H9 (cell line): ENCODE measurements around the gene ZNF346. TPM values are rescaled to one million over a fixed set of nuclear protein-coding genes. Genes with fewer than 3 reads are reported as not detected.

Source experiments
- DNase-seq: peaks from one replicate; pipeline ENCODE4 v3.0.0-alpha.2; 2017
- H2AFZ ChIP-seq: one replicate; pipeline ENCODE4 v1.6.1; 2013; ENCODE audit warnings: mild to moderate bottlenecking, low read length, control low read depth, moderate library complexity
- H2AK5ac ChIP-seq: 2 replicates; pipeline ENCODE4 v1.6.1; 2013; ENCODE audit warnings: low read length, control low read depth, mixed read lengths; ENCODE audit not compliant: insufficient read length
- H2BK120ac ChIP-seq: one replicate; pipeline ENCODE4 v1.6.1; 2013; ENCODE audit warnings: low read depth, mild to moderate bottlenecking, low read length, control low read depth, inconsistent platforms; ENCODE audit not compliant: poor library complexity, severe bottlenecking
- H2BK12ac ChIP-seq: 2 replicates; pipeline ENCODE4 v1.6.1; 2013; ENCODE audit warnings: low read length, control low read depth, mixed read lengths, low read depth; ENCODE audit not compliant: insufficient read length
- H2BK15ac ChIP-seq: 2 replicates; pipeline ENCODE4 v1.6.1; 2013; ENCODE audit warnings: low read depth, low read length, control low read depth
- H2BK20ac ChIP-seq: one replicate; pipeline ENCODE4 v1.6.1; 2013; ENCODE audit warnings: low read depth, mild to moderate bottlenecking, low read length, control low read depth, inconsistent platforms; ENCODE audit not compliant: poor library complexity, severe bottlenecking
- H2BK5ac ChIP-seq: 2 replicates; pipeline ENCODE4 v1.6.1; 2013; ENCODE audit warnings: low read length, control low read depth, mixed read lengths; ENCODE audit not compliant: insufficient read length
- H3K14ac ChIP-seq: 2 replicates; pipeline ENCODE4 v1.6.1; 2013; ENCODE audit warnings: low read length, control low read depth; ENCODE audit not compliant: insufficient read depth
- H3K18ac ChIP-seq: 2 replicates; pipeline ENCODE4 v1.6.1; 2013; ENCODE audit warnings: low read depth, mild to moderate bottlenecking, mixed read lengths, low read length, control low read depth; ENCODE audit not compliant: insufficient read length
- H3K23ac ChIP-seq: 2 replicates; pipeline ENCODE4 v1.6.1; 2013; ENCODE audit warnings: low read length, control low read depth, mixed read lengths, low read depth; ENCODE audit not compliant: insufficient read length
- H3K23me2 ChIP-seq: 2 replicates; pipeline ENCODE4 v1.6.1; 2013; ENCODE audit warnings: low read depth, mild to moderate bottlenecking, mixed read lengths, low read length, control low read depth; ENCODE audit not compliant: insufficient read length, poor library complexity, severe bottlenecking
- H3K27ac ChIP-seq: 2 replicates; pipeline ENCODE4 v1.5.1; 2013; ENCODE audit warnings: low read length, control low read depth, mixed read lengths, low read depth; ENCODE audit not compliant: insufficient read length
- H3K27me3 ChIP-seq: 2 replicates; pipeline ENCODE4 v1.6.1; 2013; ENCODE audit warnings: low read length, control low read depth, inconsistent platforms; ENCODE audit not compliant: insufficient read depth
- H3K4ac ChIP-seq: 2 replicates; pipeline ENCODE4 v1.6.1; 2013; ENCODE audit warnings: low read depth, mild to moderate bottlenecking, control low read depth, inconsistent platforms, low read length, moderate library complexity
- H3K4me1 ChIP-seq: 2 replicates; pipeline ENCODE4 v1.6.1; 2013; ENCODE audit warnings: low read length, control low read depth, inconsistent platforms; ENCODE audit not compliant: insufficient read depth
- H3K4me2 ChIP-seq: 2 replicates; pipeline ENCODE4 v1.6.1; 2013; ENCODE audit warnings: low read length, control low read depth, mixed read lengths; ENCODE audit not compliant: insufficient read length, insufficient read depth
- H3K56ac ChIP-seq: 2 replicates; pipeline ENCODE4 v1.6.1; 2013; ENCODE audit warnings: low read depth, mild to moderate bottlenecking, mixed read lengths, low read length, control low read depth; ENCODE audit not compliant: insufficient read length
- H3K79me1 ChIP-seq: 2 replicates; pipeline ENCODE4 v1.6.1; 2013; ENCODE audit warnings: low read depth, mild to moderate bottlenecking, moderate library complexity, low read length, control low read depth, inconsistent platforms; ENCODE audit not compliant: insufficient read depth, poor library complexity, severe bottlenecking
- H3K79me2 ChIP-seq: 2 replicates; pipeline ENCODE4 v1.6.1; 2013; ENCODE audit warnings: low read length, control low read depth, inconsistent platforms; ENCODE audit not compliant: insufficient read depth
- H3K9ac ChIP-seq: 2 replicates; pipeline ENCODE4 v1.6.1; 2013; ENCODE audit warnings: low read length, control low read depth, mixed read lengths; ENCODE audit not compliant: insufficient read length; ENCODE audit errors: extremely low read depth
- H3K9me3 ChIP-seq: one replicate; pipeline ENCODE4 v1.6.1; 2013; ENCODE audit warnings: low read depth, low read length, inconsistent platforms; ENCODE audit not compliant: control insufficient read depth
- H3T11ph ChIP-seq: one replicate; pipeline ENCODE4 v1.6.1; 2013; ENCODE audit warnings: mild to moderate bottlenecking, low read length, control low read depth, inconsistent platforms
- H4K20me1 ChIP-seq: one replicate; pipeline ENCODE4 v1.6.1; 2013; ENCODE audit not compliant: control insufficient read depth, insufficient read length, insufficient read depth
- H4K5ac ChIP-seq: 2 replicates; pipeline ENCODE4 v1.6.1; 2013; ENCODE audit warnings: low read depth, mild to moderate bottlenecking, mixed read lengths, low read length, control low read depth; ENCODE audit not compliant: insufficient read length
- H4K8ac ChIP-seq: replicated peaks from 2 replicates; pipeline ENCODE4 v1.6.1; 2013; ENCODE audit warnings: low read length, control low read depth, mixed read lengths, low read depth; ENCODE audit not compliant: insufficient read length
- H4K91ac ChIP-seq: 2 replicates; pipeline ENCODE4 v1.6.1; 2013; ENCODE audit warnings: low read depth, mild to moderate bottlenecking, moderate library complexity, mixed read lengths, low read length, control low read depth; ENCODE audit not compliant: insufficient read length
- H3K27ac Mint-ChIP-seq, 3 experiments: 2 replicates in 2 of 3; 3 replicates in 1 of 3; pipeline ENCODE4 v1.8.0; 2020 to 2021; ENCODE audit warnings: mixed read lengths in 3 of 3, mild to moderate bottlenecking in 1 of 3, moderate library complexity in 1 of 3
- H3K27me3 Mint-ChIP-seq: 2 replicates; pipeline ENCODE4 v1.8.0; 2021; ENCODE audit warnings: low read depth, mild to moderate bottlenecking, moderate library complexity, mixed read lengths
- H3K36me3 Mint-ChIP-seq, 3 experiments: 2 replicates in 2 of 3; 3 replicates in 1 of 3; pipeline ENCODE4 v1.8.0; 2020 to 2021; ENCODE audit warnings: low read depth in 3 of 3, mixed read lengths in 3 of 3; ENCODE audit not compliant: insufficient read depth in 1 of 3
- H3K4me1 Mint-ChIP-seq, 2 experiments: 2 replicates each; pipeline ENCODE4 v1.8.0; 2020; ENCODE audit warnings: mixed read lengths in 2 of 2
- H3K4me3 Mint-ChIP-seq, 2 experiments: 2 replicates in 1 of 2; 3 replicates in 1 of 2; pipeline ENCODE4 v1.8.0; 2020 to 2021; ENCODE audit warnings: mild to moderate bottlenecking in 2 of 2, mixed read lengths in 2 of 2, moderate library complexity in 1 of 2
- H3K9me3 Mint-ChIP-seq, 2 experiments: 2 replicates in 1 of 2; 3 replicates in 1 of 2; pipeline ENCODE4 v1.8.0; 2020; ENCODE audit warnings: mild to moderate bottlenecking in 2 of 2, mixed read lengths in 2 of 2, moderate library complexity in 1 of 2
- WGBS: extraction: QIAGEN DNeasy Blood & Tissue Kit; methylation state at CpG from one replicate; pipeline ENCODE4 v1.1.7; 2013; ENCODE audit warnings: missing lambda C conversion rate, low lambda C conversion rate, mixed read lengths; ENCODE audit not compliant: insufficient read length; ENCODE audit errors: extremely low coverage; 5-methylcytosine and 5-hydroxymethylcytosine counted together
- total RNA-seq: library from RNA; stranded (reverse); gene quantifications from 2 replicates; pipeline ENCODE4 v1.2.1, GENCODE V29; 2021
- TF ChIP-seq, protein P1 (sequence below): fragments of 200-600 bp; sonication (generic); conservative IDR thresholded peaks from 3 replicates; pipeline ENCODE4 v1.8.0; 2021; ENCODE audit warnings: antibody characterized with exemption, mild to moderate bottlenecking

The ZNF346 gene
- total RNA-seq, 1 experiment from 2014 or later, result 22.7 TPM

- no peak overlapping the region for H3K18ac ChIP-seq
- no peak overlapping the region for H4K91ac ChIP-seq
- H3K27ac ChIP-seq, result no peak overlapping the region
- no peak overlapping the region for H4K8ac ChIP-seq
- no peak for DNase-seq
- H3K4me2 ChIP-seq, result no peak overlapping the region
- H2BK12ac ChIP-seq, result no peak overlapping the region
- H3K23ac ChIP-seq, result no peak overlapping the region
- no peak overlapping the region for H4K5ac ChIP-seq
- H3K79me1 ChIP-seq, result no peaks in the 10 kb centered on the region
- no peak overlapping the region for H2BK20ac ChIP-seq
- peaks cover 26 to 40% (median 38%) of the 10 kb centered on the region in 3 experiments; a peak in 6 of 7 replicates for H3K36me3 Mint-ChIP-seq
- H3T11ph ChIP-seq, result no peak overlapping the region
- H3K23me2 ChIP-seq, result no peaks in the 10 kb centered on the region
- H2BK120ac ChIP-seq, result no peak overlapping the region
- peaks cover 4% of the 10 kb centered on the region; the same call in 1 of the 2 replicates for H3K79me2 ChIP-seq
- no CpG with 5 or more reads among the region's 5 CpGs for WGBS
- no peak overlapping the region for H3K27ac Mint-ChIP-seq
- no peak overlapping the region for H2BK15ac ChIP-seq
- H3K56ac ChIP-seq, result no peak overlapping the region
- no peak overlapping the region for H2BK5ac ChIP-seq
- H3K14ac ChIP-seq, result no peak overlapping the region
- TF ChIP-seq, protein P1, sequence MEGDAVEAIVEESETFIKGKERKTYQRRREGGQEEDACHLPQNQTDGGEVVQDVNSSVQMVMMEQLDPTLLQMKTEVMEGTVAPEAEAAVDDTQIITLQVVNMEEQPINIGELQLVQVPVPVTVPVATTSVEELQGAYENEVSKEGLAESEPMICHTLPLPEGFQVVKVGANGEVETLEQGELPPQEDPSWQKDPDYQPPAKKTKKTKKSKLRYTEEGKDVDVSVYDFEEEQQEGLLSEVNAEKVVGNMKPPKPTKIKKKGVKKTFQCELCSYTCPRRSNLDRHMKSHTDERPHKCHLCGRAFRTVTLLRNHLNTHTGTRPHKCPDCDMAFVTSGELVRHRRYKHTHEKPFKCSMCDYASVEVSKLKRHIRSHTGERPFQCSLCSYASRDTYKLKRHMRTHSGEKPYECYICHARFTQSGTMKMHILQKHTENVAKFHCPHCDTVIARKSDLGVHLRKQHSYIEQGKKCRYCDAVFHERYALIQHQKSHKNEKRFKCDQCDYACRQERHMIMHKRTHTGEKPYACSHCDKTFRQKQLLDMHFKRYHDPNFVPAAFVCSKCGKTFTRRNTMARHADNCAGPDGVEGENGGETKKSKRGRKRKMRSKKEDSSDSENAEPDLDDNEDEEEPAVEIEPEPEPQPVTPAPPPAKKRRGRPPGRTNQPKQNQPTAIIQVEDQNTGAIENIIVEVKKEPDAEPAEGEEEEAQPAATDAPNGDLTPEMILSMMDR, result no peak
- peaks cover 22 to 28% of the 10 kb centered on the region in 2 experiments for H3K4me1 Mint-ChIP-seq
- H3K9me3 Mint-ChIP-seq, result no peaks in the 10 kb centered on the region; a peak in 1 of 5 replicates
- no peaks in the 10 kb centered on the region for H3K27me3 ChIP-seq
- H2AFZ ChIP-seq, result no peak overlapping the region
- H4K20me1 ChIP-seq, result no peaks in the 10 kb centered on the region
- no peak overlapping the region for H3K4ac ChIP-seq
- H3K27me3 Mint-ChIP-seq, result no peaks in the 10 kb centered on the region; the same call in 1 of the 2 replicates
- peaks cover 6% of the 10 kb centered on the region for H3K4me1 ChIP-seq
- H3K4me3 Mint-ChIP-seq, result peak overlapping the region in 1 of 2 experiments; percentile 68; a peak in 2 of 5 replicates
- H2AK5ac ChIP-seq, result no peak overlapping the region
- no peaks in the 10 kb centered on the region for H3K9me3 ChIP-seq
- no peak overlapping the region for H3K9ac ChIP-seq
These were observed 66.6 kb downstream of the ZNF346 start for GRCh38 chr5:177089127-177089526.
